Measurements from ENCODE around the gene TMEM18.

The TMEM18 gene

DNA sequence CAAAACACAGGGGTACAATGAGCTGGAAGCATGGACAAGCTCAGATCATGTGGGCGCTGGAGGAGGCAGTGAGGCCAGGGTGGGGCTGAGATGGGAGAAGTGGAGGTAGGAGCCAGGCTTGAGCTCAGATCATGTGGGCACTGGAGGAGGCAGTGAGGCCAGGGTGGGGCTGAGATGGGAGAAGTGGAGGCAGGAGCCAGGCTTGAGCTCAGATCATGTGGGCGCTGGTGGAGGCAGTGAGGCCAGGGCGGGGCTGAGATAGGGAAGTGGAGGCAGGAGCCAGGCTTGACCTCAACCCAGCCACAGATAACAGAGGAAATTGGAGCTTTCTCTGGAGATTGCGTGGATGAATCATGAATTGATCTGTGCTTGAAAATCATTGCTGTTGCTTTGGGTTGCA is 48.3 kb upstream of the TMEM18 start:
- ChIA-PET POLR2A (interaction anchor here (0.7 to 0.8 kb wide), 2 partner anchors 14 to 94 kb away, joined by 4 read pairs; no protein-coding TSS in a partner anchor), CTCF (interaction anchor here (0.8 to 1.0 kb wide), 2 partner anchors 130 to 173 kb away, joined by 3 read pairs; no protein-coding TSS in a partner anchor)
- TF ChIP-seq EGR2 (tag by site-specific recombination; IDR thresholded peaks at IDR 0.05; ENCODE audit: low read depth): peak; percentile 87
- TF ChIP-seq ZFHX2 (tag by site-specific recombination; conservative IDR thresholded peaks at IDR 0.05): peak; percentile 70
- no peak for TF ChIP-seq ZNF366 (tag by site-specific recombination; conservative IDR thresholded peaks at IDR 0.05)
- Histone ChIP-seq H3K4me1 (ENCODE audit: control insufficient read depth, insufficient read depth, low read length) (no peaks in the 10 kb centered on the region), H3K27ac (ENCODE audit: extremely low read depth, low read depth, low read length) (no peak overlapping the region), H3K36me3 (ENCODE audit: control insufficient read depth in 2 of 2, insufficient read depth in 1 of 2, low read length in 2 of 2) (no peaks in the 10 kb centered on the region), H3K4me3 (ENCODE audit: low read depth, low read length) (no peak overlapping the region), H3K9me3 (ENCODE audit: control insufficient read depth, insufficient read depth, low read depth, low read length) (no peaks in the 10 kb centered on the region)

DNA sequence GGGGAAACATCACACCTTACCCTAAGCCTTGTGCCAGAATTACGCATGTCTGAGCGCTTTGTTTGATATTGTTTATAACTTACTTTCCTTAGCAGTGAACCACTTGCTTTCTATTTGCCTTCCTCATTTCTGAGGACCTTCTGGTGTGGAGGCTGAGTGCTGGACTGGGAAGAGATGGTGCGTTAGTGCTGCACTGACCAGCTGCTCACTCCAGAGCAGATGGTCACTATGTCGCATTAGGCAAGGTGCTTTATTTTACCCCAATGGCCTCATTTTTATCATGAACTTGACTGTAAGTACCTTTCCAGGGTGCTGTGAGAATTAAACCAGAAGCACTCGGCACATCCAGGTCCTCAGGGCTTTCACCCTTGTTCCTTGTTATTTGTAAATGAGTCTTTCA is 46.6 kb upstream of the TMEM18 start:
- Histone ChIP-seq H3K4me3 (ENCODE audit: low read depth, low read length) (no peak overlapping the region), H3K9me3 (ENCODE audit: control insufficient read depth, insufficient read depth, low read depth, low read length) (no peaks in the 10 kb centered on the region), H3K36me3 (ENCODE audit: control insufficient read depth in 2 of 2, insufficient read depth in 1 of 2, low read length in 2 of 2) (no peaks in the 10 kb centered on the region), H3K4me1 (ENCODE audit: control insufficient read depth, insufficient read depth, low read length) (no peaks in the 10 kb centered on the region), H3K27ac (ENCODE audit: extremely low read depth, low read depth, low read length) (no peak overlapping the region)
- TF ChIP-seq KLF1 (tag by site-specific recombination; IDR thresholded peaks at IDR 0.05): no peak
- no peak for TF ChIP-seq ZNF157 (tag by site-specific recombination; IDR thresholded peaks at IDR 0.05)
- no peak for TF ChIP-seq ZNF629 (tag by site-specific recombination; IDR thresholded peaks at IDR 0.05)
- no peak for TF ChIP-seq YY1 (tag by site-specific recombination; IDR thresholded peaks at IDR 0.05)
- no peak for TF ChIP-seq SCRT2 (tag by site-specific recombination; IDR thresholded peaks at IDR 0.05)
- TF ChIP-seq ZBTB20 (tag by site-specific recombination; IDR thresholded peaks at IDR 0.05): no peak
- no peak for TF ChIP-seq ZBTB7A (tag by site-specific recombination; IDR thresholded peaks at IDR 0.05; ENCODE audit: low read depth)
- no peak for TF ChIP-seq ZNF843 (tag by site-specific recombination; IDR thresholded peaks at IDR 0.05)
- TF ChIP-seq, protein P1, sequence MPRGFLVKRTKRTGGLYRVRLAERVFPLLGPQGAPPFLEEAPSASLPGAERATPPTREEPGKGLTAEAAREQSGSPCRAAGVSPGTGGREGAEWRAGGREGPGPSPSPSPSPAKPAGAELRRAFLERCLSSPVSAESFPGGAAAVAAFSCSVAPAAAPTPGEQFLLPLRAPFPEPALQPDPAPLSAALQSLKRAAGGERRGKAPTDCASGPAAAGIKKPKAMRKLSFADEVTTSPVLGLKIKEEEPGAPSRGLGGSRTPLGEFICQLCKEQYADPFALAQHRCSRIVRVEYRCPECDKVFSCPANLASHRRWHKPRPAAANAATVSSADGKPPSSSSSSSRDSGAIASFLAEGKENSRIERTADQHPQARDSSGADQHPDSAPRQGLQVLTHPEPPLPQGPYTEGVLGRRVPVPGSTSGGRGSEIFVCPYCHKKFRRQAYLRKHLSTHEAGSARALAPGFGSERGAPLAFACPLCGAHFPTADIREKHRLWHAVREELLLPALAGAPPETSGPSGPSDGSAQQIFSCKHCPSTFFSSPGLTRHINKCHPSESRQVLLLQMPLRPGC (tag by site-specific recombination; IDR thresholded peaks at IDR 0.05): no peak
- no peak for TF ChIP-seq IKZF3 (tag by site-specific recombination; IDR thresholded peaks at IDR 0.05)
- TF ChIP-seq ZBTB8A (tag by site-specific recombination; IDR thresholded peaks at IDR 0.05): no peak
- TF ChIP-seq, protein P2, sequence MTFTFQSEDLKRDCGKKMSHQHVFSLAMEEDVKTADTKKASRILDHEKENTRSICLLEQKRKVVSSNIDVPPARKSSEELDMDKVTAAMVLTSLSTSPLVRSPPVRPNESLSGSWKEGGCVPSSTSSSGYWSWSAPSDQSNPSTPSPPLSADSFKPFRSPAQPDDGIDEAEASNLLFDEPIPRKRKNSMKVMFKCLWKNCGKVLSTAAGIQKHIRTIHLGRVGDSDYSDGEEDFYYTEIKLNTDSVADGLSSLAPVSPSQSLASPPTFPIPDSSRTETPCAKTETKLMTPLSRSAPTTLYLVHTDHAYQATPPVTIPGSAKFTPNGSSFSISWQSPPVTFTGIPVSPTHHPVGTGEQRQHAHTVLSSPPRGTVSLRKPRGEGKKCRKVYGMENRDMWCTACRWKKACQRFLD (tag by site-specific recombination; IDR thresholded peaks at IDR 0.05): no peak
- TF ChIP-seq BCL11A (tag by site-specific recombination; IDR thresholded peaks at IDR 0.05; ENCODE audit: low read depth): no peak
- TF ChIP-seq ZNF426 (tag by site-specific recombination; IDR thresholded peaks at IDR 0.05): no peak
- TF ChIP-seq, protein P3, sequence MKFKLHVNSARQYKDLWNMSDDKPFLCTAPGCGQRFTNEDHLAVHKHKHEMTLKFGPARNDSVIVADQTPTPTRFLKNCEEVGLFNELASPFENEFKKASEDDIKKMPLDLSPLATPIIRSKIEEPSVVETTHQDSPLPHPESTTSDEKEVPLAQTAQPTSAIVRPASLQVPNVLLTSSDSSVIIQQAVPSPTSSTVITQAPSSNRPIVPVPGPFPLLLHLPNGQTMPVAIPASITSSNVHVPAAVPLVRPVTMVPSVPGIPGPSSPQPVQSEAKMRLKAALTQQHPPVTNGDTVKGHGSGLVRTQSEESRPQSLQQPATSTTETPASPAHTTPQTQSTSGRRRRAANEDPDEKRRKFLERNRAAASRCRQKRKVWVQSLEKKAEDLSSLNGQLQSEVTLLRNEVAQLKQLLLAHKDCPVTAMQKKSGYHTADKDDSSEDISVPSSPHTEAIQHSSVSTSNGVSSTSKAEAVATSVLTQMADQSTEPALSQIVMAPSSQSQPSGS (tag by site-specific recombination; IDR thresholded peaks at IDR 0.05; ENCODE audit: low read depth): no peak
- CTCF ChIA-PET: no interaction called here
- POLR2A ChIA-PET: no interaction called here

DNA sequence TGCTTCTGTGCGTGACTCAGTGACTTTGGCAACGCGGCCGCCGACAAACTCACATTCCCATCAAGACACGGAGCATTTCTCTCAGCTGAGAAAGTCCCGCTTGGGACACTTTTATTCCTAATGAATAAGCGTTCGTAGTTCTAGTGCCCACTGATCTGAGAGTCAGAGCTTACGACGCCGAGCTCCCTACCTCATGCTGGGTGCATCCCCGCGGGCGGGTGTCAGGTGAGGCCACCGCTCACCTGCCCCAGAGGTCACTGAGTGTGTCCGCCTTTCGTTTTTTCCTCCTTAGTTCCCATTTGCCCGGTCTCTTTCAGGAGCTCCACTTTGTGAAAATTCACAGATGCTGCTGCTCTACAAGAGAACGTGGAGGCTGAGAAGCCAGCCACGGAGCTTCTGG is 43.6 kb upstream of the TMEM18 start:
- no peaks in the 10 kb centered on the region for H3K4me1 ChIP-seq (ENCODE audit: control insufficient read depth, insufficient read depth, low read length)
- TF ChIP-seq ZNF600 (tag by site-specific recombination; IDR thresholded peaks at IDR 0.05): no peak
- TF ChIP-seq, protein P4, sequence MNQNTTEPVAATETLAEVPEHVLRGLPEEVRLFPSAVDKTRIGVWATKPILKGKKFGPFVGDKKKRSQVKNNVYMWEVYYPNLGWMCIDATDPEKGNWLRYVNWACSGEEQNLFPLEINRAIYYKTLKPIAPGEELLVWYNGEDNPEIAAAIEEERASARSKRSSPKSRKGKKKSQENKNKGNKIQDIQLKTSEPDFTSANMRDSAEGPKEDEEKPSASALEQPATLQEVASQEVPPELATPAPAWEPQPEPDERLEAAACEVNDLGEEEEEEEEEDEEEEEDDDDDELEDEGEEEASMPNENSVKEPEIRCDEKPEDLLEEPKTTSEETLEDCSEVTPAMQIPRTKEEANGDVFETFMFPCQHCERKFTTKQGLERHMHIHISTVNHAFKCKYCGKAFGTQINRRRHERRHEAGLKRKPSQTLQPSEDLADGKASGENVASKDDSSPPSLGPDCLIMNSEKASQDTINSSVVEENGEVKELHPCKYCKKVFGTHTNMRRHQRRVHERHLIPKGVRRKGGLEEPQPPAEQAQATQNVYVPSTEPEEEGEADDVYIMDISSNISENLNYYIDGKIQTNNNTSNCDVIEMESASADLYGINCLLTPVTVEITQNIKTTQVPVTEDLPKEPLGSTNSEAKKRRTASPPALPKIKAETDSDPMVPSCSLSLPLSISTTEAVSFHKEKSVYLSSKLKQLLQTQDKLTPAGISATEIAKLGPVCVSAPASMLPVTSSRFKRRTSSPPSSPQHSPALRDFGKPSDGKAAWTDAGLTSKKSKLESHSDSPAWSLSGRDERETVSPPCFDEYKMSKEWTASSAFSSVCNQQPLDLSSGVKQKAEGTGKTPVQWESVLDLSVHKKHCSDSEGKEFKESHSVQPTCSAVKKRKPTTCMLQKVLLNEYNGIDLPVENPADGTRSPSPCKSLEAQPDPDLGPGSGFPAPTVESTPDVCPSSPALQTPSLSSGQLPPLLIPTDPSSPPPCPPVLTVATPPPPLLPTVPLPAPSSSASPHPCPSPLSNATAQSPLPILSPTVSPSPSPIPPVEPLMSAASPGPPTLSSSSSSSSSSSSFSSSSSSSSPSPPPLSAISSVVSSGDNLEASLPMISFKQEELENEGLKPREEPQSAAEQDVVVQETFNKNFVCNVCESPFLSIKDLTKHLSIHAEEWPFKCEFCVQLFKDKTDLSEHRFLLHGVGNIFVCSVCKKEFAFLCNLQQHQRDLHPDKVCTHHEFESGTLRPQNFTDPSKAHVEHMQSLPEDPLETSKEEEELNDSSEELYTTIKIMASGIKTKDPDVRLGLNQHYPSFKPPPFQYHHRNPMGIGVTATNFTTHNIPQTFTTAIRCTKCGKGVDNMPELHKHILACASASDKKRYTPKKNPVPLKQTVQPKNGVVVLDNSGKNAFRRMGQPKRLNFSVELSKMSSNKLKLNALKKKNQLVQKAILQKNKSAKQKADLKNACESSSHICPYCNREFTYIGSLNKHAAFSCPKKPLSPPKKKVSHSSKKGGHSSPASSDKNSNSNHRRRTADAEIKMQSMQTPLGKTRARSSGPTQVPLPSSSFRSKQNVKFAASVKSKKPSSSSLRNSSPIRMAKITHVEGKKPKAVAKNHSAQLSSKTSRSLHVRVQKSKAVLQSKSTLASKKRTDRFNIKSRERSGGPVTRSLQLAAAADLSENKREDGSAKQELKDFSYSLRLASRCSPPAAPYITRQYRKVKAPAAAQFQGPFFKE (tag by site-specific recombination; IDR thresholded peaks at IDR 0.05; ENCODE audit: borderline replicate concordance): no peak
- H3K4me3 ChIP-seq (ENCODE audit: low read depth, low read length): no peak overlapping the region
- H3K27ac ChIP-seq (ENCODE audit: extremely low read depth, low read depth, low read length): no peak overlapping the region
- no peaks in the 10 kb centered on the region for H3K36me3 ChIP-seq (ENCODE audit: control insufficient read depth in 2 of 2, insufficient read depth in 1 of 2, low read length in 2 of 2)
- ChIA-PET CTCF (interaction anchor here (0.8 kb wide), 1 partner anchor 177 kb away, joined by 3 read pairs; no protein-coding TSS in a partner anchor), POLR2A (no interaction called here)
- no peaks in the 10 kb centered on the region for H3K9me3 ChIP-seq (ENCODE audit: control insufficient read depth, insufficient read depth, low read depth, low read length)

Data from HEK293 (cell line).